Activated B cell treated with CpG ODN at 0.5 μM for 24 hours (primary cell): ENCODE data around the gene CBX6. TPM values are rescaled to one million over a fixed set of nuclear protein-coding genes. Genes with fewer than 3 reads are reported as not detected.
"Not testable (repeated sequence)": the region's sequence is repeated elsewhere in the genome, so short reads cannot be mapped to it uniquely, and the experiment has no call there.

Experiments
- ATAC-seq: fragments of 200-7000 bp; cut with Tn5 transposase; one replicate; pipeline ENCODE4 v1.10.0; 2021; ENCODE audit warnings: low read depth, mild to moderate bottlenecking, moderate library complexity
- CTCF ChIA-PET: fragments of 350-600 bp; sonication (Branson Sonifier 250); formaldehyde crosslinking; loops from one replicate; lab custom pipeline; 2021; ENCODE audit warnings: antibody characterized with exemption; lab: Charles Lee
- POLR2A ChIA-PET: fragments of 350-600 bp; sonication (Branson Sonifier 250); formaldehyde crosslinking; loops from one replicate; lab custom pipeline; 2021; ENCODE audit warnings: antibody characterized with exemption; lab: Charles Lee
- DNase-seq: peaks from one replicate; pipeline ENCODE4 v3.0.0; 2022
- H3K27ac Mint-ChIP-seq: one replicate; pipeline ENCODE4 v1.8.0; 2020; ENCODE audit warnings: mixed read lengths
- H3K27me3 Mint-ChIP-seq: one replicate; pipeline ENCODE4 v1.8.0; 2021; ENCODE audit warnings: mixed read lengths
- H3K36me3 Mint-ChIP-seq: one replicate; pipeline ENCODE4 v1.8.0; 2021; ENCODE audit warnings: low read depth, mixed read lengths
- H3K4me1 Mint-ChIP-seq: one replicate; pipeline ENCODE4 v1.8.0; 2021; ENCODE audit warnings: mixed read lengths
- H3K4me3 Mint-ChIP-seq: one replicate; pipeline ENCODE4 v1.8.0; 2020; ENCODE audit warnings: mild to moderate bottlenecking, mixed read lengths
- H3K9me3 Mint-ChIP-seq: one replicate; pipeline ENCODE4 v1.8.0; 2020; ENCODE audit warnings: mixed read lengths
- intact Hi-C: fragments of 100-400 bp; cut with micrococcal nuclease; formaldehyde crosslinking; loops from one replicate; pipeline ENCODE4 v1.15.1; 2024
- total RNA-seq: library from RNA; stranded (reverse); gene quantifications from 2 replicates; pipeline ENCODE4 v1.2.3, GENCODE V29; 2022
- TF ChIP-seq, protein P1 (sequence below): fragments of 200-600 bp; IDR thresholded peaks from one replicate; pipeline ENCODE4 v1.8.0; 2022; ENCODE audit warnings: antibody characterized with exemption, mild to moderate bottlenecking

The CBX6 gene
- total RNA-seq, 1 donor from 2014 or later: 71.8 TPM

- ATAC-seq (no peak), DNase-seq (no peak)
- Mint-ChIP-seq H3K27ac (no peak overlapping the region), H3K27me3 (peaks cover 18% of the 10 kb centered on the region), H3K4me3 (no peak overlapping the region), H3K36me3 (no peaks in the 10 kb centered on the region), H3K9me3 (no peaks in the 10 kb centered on the region), H3K4me1 (no peaks in the 10 kb centered on the region)
- TF ChIP-seq, protein P1, sequence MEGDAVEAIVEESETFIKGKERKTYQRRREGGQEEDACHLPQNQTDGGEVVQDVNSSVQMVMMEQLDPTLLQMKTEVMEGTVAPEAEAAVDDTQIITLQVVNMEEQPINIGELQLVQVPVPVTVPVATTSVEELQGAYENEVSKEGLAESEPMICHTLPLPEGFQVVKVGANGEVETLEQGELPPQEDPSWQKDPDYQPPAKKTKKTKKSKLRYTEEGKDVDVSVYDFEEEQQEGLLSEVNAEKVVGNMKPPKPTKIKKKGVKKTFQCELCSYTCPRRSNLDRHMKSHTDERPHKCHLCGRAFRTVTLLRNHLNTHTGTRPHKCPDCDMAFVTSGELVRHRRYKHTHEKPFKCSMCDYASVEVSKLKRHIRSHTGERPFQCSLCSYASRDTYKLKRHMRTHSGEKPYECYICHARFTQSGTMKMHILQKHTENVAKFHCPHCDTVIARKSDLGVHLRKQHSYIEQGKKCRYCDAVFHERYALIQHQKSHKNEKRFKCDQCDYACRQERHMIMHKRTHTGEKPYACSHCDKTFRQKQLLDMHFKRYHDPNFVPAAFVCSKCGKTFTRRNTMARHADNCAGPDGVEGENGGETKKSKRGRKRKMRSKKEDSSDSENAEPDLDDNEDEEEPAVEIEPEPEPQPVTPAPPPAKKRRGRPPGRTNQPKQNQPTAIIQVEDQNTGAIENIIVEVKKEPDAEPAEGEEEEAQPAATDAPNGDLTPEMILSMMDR: no peak
- POLR2A ChIA-PET: no interaction called here
- CTCF ChIA-PET: interaction anchor here (2.7 kb wide), 1 partner anchor 11 kb away, joined by 6 read pairs; no protein-coding TSS in a partner anchor
- intact Hi-C loops: no loop called here
Measured at GRCh38 chr22:38858492-38858891, 13.5 kb downstream of the CBX6 start.

GRCh38 chr22:38854476-38854875 is 17.5 kb downstream of the CBX6 start:
- intact Hi-C loops, H3K27ac Mint-ChIP-seq, H3K9me3 Mint-ChIP-seq, H3K4me1 Mint-ChIP-seq, POLR2A ChIA-PET, H3K4me3 Mint-ChIP-seq, ATAC-seq, DNase-seq, H3K36me3 Mint-ChIP-seq: not testable (repeated sequence)
- peaks cover 28% of the 10 kb centered on the region for H3K27me3 Mint-ChIP-seq
- CTCF ChIA-PET: interaction anchor here (2.0 kb wide), 1 partner anchor 16 kb away, joined by 7 read pairs; no protein-coding TSS in a partner anchor

DNA sequence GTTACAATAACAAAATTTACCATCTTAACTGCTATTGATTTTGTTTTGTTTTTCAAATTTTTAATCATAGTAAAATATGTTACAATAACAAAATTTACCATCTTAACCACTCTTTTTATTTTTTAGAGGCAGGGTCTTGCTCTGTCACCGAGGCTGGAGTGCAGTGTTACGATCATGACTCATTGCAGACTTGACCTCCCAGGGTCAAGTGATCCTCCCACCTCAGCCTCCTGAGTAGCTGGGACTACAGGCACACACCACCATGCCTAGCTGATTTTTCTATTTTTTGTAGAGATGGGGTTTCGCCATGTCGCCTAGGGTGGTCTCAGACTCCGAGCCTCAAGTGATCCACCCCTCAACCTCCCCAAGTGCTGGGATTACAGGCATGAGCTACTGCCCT is 18.1 kb downstream of the CBX6 start:
- H3K9me3 Mint-ChIP-seq, H3K4me3 Mint-ChIP-seq, H3K4me1 Mint-ChIP-seq, DNase-seq, intact Hi-C loops, ATAC-seq, H3K27ac Mint-ChIP-seq, POLR2A ChIA-PET, H3K36me3 Mint-ChIP-seq: not testable (repeated sequence)
- CTCF ChIA-PET: interaction anchor here (2.0 kb wide), 1 partner anchor 16 kb away, joined by 7 read pairs; no protein-coding TSS in a partner anchor
- peaks cover 31% of the 10 kb centered on the region for H3K27me3 Mint-ChIP-seq

GRCh38 chr22:38853196-38853651 is 18.8 kb downstream of the CBX6 start:
- TF ChIP-seq, protein P1: no peak
- no peak for DNase-seq
- intact Hi-C loops: no loop called here
- no peak overlapping the region for H3K27ac Mint-ChIP-seq
- POLR2A ChIA-PET: no interaction called here
- H3K27me3 Mint-ChIP-seq: peaks cover 29% of the 10 kb centered on the region
- no peak for ATAC-seq
- H3K4me3 Mint-ChIP-seq: no peak overlapping the region
- CTCF ChIA-PET: interaction anchor here (1.0 to 1.5 kb wide), 2 partner anchors 8 to 10 kb away, joined by 3 read pairs; no protein-coding TSS in a partner anchor
- H3K4me1 Mint-ChIP-seq: no peaks in the 10 kb centered on the region
- no peaks in the 10 kb centered on the region for H3K9me3 Mint-ChIP-seq
- H3K36me3 Mint-ChIP-seq: no peaks in the 10 kb centered on the region

DNA sequence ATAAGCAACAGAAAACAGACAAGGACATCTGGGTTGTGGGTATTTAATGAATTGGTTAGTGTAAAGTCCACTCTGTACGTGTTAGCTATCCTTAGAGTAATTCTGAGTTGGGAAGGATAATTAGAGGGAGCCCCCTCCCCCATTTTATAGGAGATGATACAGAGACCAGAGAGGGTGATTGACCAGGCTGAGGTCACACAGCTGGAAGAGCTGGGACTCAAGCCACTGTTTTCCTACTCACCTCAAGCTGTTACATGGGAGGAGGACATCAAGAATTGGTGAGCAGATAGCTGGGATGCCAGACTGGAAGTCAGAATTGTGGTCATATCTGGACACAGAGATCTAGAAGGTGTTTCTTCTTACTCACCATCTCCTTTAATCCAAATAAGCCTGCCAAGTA is 19.5 kb downstream of the CBX6 start:
- Mint-ChIP-seq H3K4me3 (no peak overlapping the region), H3K27ac (no peak overlapping the region), H3K4me1 (no peaks in the 10 kb centered on the region), H3K9me3 (no peaks in the 10 kb centered on the region), H3K27me3 (peaks cover 26% of the 10 kb centered on the region), H3K36me3 (no peaks in the 10 kb centered on the region)
- DNase-seq (no peak), ATAC-seq (no peak)
- intact Hi-C loops: no loop called here
- POLR2A ChIA-PET: no interaction called here
- TF ChIP-seq, protein P1: no peak
- CTCF ChIA-PET: interaction anchor here (1.0 to 1.5 kb wide), 2 partner anchors 9 kb away, joined by 3 read pairs; no protein-coding TSS in a partner anchor

GRCh38 chr22:38850941-38851849 is 20.8 kb downstream of the CBX6 start:
- no peaks in the 10 kb centered on the region for H3K4me1 Mint-ChIP-seq
- H3K27me3 Mint-ChIP-seq: peaks cover 30% of the 10 kb centered on the region
- ATAC-seq: no peak
- POLR2A ChIA-PET: no interaction called here
- CTCF ChIA-PET: interaction anchor here (0.9 kb wide), 1 partner anchor 57 kb away, joined by 3 read pairs; no protein-coding TSS in a partner anchor
- TF ChIP-seq, protein P1: no peak
- H3K27ac Mint-ChIP-seq: no peak overlapping the region
- H3K36me3 Mint-ChIP-seq: no peaks in the 10 kb centered on the region
- H3K4me3 Mint-ChIP-seq: no peak overlapping the region
- no peak for DNase-seq
- no peaks in the 10 kb centered on the region for H3K9me3 Mint-ChIP-seq
- intact Hi-C loops: no loop called here
